ENCODE results near the gene E2F8. TPM values are rescaled to one million over a fixed set of nuclear protein-coding genes. Genes with fewer than 3 reads are reported as not detected.

Gene E2F8, protein sequence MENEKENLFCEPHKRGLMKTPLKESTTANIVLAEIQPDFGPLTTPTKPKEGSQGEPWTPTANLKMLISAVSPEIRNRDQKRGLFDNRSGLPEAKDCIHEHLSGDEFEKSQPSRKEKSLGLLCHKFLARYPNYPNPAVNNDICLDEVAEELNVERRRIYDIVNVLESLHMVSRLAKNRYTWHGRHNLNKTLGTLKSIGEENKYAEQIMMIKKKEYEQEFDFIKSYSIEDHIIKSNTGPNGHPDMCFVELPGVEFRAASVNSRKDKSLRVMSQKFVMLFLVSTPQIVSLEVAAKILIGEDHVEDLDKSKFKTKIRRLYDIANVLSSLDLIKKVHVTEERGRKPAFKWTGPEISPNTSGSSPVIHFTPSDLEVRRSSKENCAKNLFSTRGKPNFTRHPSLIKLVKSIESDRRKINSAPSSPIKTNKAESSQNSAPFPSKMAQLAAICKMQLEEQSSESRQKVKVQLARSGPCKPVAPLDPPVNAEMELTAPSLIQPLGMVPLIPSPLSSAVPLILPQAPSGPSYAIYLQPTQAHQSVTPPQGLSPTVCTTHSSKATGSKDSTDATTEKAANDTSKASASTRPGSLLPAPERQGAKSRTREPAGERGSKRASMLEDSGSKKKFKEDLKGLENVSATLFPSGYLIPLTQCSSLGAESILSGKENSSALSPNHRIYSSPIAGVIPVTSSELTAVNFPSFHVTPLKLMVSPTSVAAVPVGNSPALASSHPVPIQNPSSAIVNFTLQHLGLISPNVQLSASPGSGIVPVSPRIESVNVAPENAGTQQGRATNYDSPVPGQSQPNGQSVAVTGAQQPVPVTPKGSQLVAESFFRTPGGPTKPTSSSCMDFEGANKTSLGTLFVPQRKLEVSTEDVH
- total RNA-seq (2022; extraction: Qiagen RNA extraction), result 5.1 to 6.7 TPM (median 6.0 TPM) in 5 replicates

GRCh38 chr11:19240420-19241259 lies at the start of gene E2F8:
TSS of gene E2F8 (minus strand) at chr11:19240945. CDS start at chr11:19240121, 824 bp downstream.

DNA sequence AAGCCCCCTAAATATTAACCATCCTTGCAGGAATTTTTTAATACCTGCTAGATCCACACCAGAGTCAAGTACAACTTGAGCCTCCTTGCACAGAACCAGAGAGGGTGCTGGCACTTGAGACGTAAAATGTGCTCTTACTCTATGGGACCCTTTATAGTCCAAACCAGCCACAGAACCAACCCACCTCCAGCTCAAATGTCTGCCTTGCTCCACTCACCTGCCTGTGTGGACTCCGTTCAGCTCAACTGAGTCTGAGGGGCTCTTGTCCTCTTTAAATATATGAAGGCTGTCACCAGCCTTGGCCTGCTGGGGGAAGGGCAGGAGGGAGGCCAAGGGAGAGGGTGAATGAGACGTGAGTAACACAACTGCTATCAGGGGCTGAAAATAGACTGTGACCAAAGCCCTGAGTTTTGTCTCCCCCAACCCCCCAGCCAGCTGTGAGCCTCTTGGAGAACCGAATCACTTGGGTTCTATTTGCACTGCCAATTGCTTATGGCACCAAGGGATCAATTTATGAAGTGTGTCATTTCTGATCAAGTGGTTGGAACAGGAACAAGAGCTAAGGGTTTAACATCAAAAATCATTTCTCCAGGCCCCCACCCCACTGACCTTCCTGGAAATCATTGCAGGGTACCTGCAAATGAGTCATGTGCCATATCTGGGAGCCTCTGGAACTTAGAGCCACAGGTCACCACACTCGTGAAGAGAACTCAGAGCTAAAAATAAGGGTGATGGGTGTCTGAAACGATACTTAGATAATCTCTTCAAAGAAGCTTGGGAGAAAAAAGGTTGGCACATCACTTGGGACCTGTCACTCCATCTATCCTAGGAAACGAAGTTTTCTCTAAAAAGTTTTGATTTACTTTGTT lies 38.8 kb downstream of the E2F8 start, which contains the start of gene CSRP3:
Gene CSRP3 (minus strand): TSS at position 247 of the 869 bp plus-strand sequence. CDS start 9,535 bp downstream, outside the sequence.

Other genes starting within 250 kb of the E2F8 start
- gene MRGPRX2, start 180.2 kb downstream of the E2F8 start, total RNA-seq (2022; extraction: Qiagen RNA extraction), result not detected in 5 replicates
- 13.9 to 19.4 TPM (median 16.4 TPM) in 5 replicates for gene ZDHHC13, start 123.8 kb downstream of the E2F8 start, total RNA-seq (2022; extraction: Qiagen RNA extraction)
- not detected in 5 replicates for gene CSRP3, start 39.0 kb downstream of the E2F8 start, total RNA-seq (2022; extraction: Qiagen RNA extraction)